ENCODE measurements around the gene GASK1A.

GASK1A gene

DNA sequence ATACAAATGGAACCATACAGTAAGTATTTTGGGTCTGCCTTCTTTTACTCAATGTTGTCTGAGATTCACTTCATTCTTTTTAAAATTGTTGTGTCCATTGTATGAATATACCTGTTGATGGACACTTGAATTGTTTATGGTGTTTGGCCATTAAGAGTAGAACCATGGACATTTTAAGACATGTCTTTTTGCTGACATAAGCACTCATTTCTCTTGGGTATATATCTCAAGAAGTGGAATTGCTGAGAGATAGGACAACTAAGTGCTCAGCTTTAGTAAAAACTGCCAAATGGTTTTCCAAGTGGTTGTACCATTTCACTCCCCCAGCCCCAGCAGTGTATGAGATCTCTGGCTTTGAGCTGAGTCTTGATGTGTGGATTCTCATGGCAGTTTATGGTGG lies 98.6 kb downstream of the GASK1A start:
- Histone ChIP-seq H4K20me1 (ENCODE audit: low read depth, low read length) (no peaks in the 10 kb centered on the region), H3K4me2 (ENCODE audit: low read depth, low read length, poor library complexity, severe bottlenecking) (no peak overlapping the region), H3K36me3 (ENCODE audit: low read length) (no peaks in the 10 kb centered on the region), H3K27me3 (ENCODE audit: low read length) (no peaks in the 10 kb centered on the region), H3K9ac (ENCODE audit: low read length) (no peak overlapping the region), H3K9me3 (ENCODE audit: insufficient read depth, low read length) (no peaks in the 10 kb centered on the region), H3K27ac (ENCODE audit: low read depth, low read length) (no peak overlapping the region), H3K79me2 (ENCODE audit: insufficient read depth, low read length) (no peaks in the 10 kb centered on the region), H3F3A (ENCODE audit: insufficient read depth) (no peaks in the 10 kb centered on the region), H2AFZ (ENCODE audit: low read depth, low read length, severe bottlenecking) (no peak overlapping the region), H3K9me2 (replicated peaks; ENCODE audit: insufficient read depth, low read length) (no peaks in the 10 kb centered on the region; the same call in 1 of the 2 replicates), H3K4me3 (ENCODE audit: insufficient read depth, low read length, poor library complexity, severe bottlenecking) (no peak overlapping the region)
- TF ChIP-seq EZH2phosphoT487 (conservative IDR thresholded peaks at IDR 0.05; ENCODE audit: low read length) = no peak
- TF ChIP-seq, protein P1, sequence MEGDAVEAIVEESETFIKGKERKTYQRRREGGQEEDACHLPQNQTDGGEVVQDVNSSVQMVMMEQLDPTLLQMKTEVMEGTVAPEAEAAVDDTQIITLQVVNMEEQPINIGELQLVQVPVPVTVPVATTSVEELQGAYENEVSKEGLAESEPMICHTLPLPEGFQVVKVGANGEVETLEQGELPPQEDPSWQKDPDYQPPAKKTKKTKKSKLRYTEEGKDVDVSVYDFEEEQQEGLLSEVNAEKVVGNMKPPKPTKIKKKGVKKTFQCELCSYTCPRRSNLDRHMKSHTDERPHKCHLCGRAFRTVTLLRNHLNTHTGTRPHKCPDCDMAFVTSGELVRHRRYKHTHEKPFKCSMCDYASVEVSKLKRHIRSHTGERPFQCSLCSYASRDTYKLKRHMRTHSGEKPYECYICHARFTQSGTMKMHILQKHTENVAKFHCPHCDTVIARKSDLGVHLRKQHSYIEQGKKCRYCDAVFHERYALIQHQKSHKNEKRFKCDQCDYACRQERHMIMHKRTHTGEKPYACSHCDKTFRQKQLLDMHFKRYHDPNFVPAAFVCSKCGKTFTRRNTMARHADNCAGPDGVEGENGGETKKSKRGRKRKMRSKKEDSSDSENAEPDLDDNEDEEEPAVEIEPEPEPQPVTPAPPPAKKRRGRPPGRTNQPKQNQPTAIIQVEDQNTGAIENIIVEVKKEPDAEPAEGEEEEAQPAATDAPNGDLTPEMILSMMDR (IDR thresholded peaks at IDR 0.05; ENCODE audit: insufficient read depth, low read length, poor library complexity, severe bottlenecking) = no peak

DNA sequence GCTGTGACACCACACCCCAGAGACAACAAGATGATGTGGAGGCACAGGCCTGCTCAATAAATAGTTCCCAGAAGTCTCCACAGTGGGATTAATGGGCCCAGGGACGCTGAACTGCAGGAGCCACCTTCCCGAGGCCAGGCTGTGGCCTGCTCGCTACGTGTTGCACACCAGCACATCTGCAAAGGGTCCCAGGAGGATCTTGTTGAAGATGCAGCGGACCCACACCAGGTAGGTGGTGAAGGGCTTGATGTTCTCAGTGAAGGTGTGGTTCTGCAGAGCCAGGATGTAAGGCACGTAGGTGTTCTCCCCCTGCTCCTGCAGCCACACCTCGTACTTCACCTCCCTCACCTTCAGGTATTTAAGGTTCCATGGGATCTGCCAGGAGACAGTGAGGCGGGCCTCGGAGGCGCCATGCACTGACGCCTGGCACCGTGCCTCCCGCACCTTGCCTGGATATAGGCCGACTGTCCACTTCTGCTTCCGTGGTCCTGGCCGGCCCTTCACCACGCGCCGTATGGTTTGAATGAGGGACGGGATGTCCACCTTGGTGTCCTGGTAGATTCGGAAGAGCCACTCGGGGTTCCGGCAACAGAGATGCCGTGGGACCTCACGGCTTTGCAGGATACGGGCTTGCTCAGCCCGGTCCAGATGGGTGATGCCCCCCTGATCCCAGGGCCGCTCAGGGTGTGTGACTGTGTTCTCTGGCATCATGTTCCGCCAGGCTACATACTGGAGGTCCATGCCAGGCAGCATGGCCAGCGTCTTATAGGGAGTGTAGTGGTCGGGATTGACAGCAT lies 100.6 kb downstream of the GASK1A start:
- Histone ChIP-seq H3K79me2 (ENCODE audit: insufficient read depth, low read length) (no peaks in the 10 kb centered on the region), H3K27me3 (ENCODE audit: low read length) (no peaks in the 10 kb centered on the region), H3F3A (ENCODE audit: insufficient read depth) (no peaks in the 10 kb centered on the region), H3K36me3 (ENCODE audit: low read length) (no peaks in the 10 kb centered on the region), H3K9me2 (replicated peaks; ENCODE audit: insufficient read depth, low read length) (no peaks in the 10 kb centered on the region; the same call in 1 of the 2 replicates), H3K4me3 (ENCODE audit: insufficient read depth, low read length, poor library complexity, severe bottlenecking) (no peak overlapping the region), H3K9ac (ENCODE audit: low read length) (no peak overlapping the region), H3K9me3 (ENCODE audit: insufficient read depth, low read length) (no peaks in the 10 kb centered on the region), H2AFZ (ENCODE audit: low read depth, low read length, severe bottlenecking) (no peak overlapping the region), H3K4me2 (ENCODE audit: low read depth, low read length, poor library complexity, severe bottlenecking) (no peak overlapping the region), H4K20me1 (ENCODE audit: low read depth, low read length) (no peaks in the 10 kb centered on the region), H3K27ac (ENCODE audit: low read depth, low read length) (no peak overlapping the region)
- TF ChIP-seq, protein P1 (IDR thresholded peaks at IDR 0.05; ENCODE audit: insufficient read depth, low read length, poor library complexity, severe bottlenecking) = no peak
- TF ChIP-seq EZH2phosphoT487 (conservative IDR thresholded peaks at IDR 0.05; ENCODE audit: low read length) = no peak

DNA sequence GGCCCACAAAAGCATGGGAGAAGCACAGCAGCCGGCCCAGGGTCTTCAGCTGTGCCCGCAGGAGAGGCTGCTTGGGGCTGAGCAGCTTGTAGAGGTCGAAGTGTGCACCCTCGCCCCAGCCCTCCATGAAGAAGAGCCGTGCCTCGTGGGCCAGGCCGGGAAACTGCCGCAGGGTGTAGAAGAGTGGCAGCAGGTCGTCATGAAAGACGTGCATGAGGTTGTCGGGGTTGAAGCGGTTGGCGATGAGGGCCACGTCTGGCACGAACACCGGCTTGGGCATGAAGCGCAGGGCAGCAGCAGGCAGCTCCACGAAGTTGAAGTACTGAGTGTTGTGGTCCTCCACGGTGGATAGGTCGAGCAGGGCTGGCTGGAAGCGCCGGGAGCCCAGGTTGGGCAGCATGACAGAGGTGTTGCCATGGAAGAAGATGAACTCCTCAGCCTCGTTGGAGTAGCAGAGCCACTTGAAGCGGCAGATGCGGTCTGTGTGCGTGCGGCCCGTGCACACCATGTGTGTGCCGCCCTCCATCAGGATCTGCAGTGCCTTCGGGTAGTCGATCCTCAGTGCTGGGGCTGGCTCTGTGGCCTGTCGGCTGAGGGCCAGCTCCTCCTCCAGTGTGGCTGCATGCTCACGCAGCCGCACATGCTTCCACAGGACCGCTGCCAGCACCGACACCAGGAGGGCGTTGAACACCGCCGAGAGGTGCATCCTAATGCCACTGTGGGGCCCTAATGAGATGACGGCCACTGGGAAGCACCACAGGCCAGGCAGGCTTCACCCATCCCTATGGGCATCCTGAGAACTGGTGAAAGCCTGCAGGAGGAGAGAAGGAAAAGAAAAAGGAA lies 101.8 kb downstream of the GASK1A start:
- no peak overlapping the region for H2AFZ ChIP-seq (ENCODE audit: low read depth, low read length, severe bottlenecking)
- no peak overlapping the region for H3K4me2 ChIP-seq (ENCODE audit: low read depth, low read length, poor library complexity, severe bottlenecking)
- no peaks in the 10 kb centered on the region for H3K79me2 ChIP-seq (ENCODE audit: insufficient read depth, low read length)
- H3K9ac ChIP-seq (ENCODE audit: low read length) = no peak overlapping the region
- H3K27ac ChIP-seq (ENCODE audit: low read depth, low read length) = no peak overlapping the region
- no peaks in the 10 kb centered on the region for H3K27me3 ChIP-seq (ENCODE audit: low read length)
- no peaks in the 10 kb centered on the region for H3K9me3 ChIP-seq (ENCODE audit: insufficient read depth, low read length)
- TF ChIP-seq EZH2phosphoT487 (conservative IDR thresholded peaks at IDR 0.05; ENCODE audit: low read length) = no peak
- TF ChIP-seq, protein P1 (IDR thresholded peaks at IDR 0.05; ENCODE audit: insufficient read depth, low read length, poor library complexity, severe bottlenecking) = no peak
- no peaks in the 10 kb centered on the region for H4K20me1 ChIP-seq (ENCODE audit: low read depth, low read length)
- no peaks in the 10 kb centered on the region for H3F3A ChIP-seq (ENCODE audit: insufficient read depth)
- no peak overlapping the region for H3K4me3 ChIP-seq (ENCODE audit: insufficient read depth, low read length, poor library complexity, severe bottlenecking)
- H3K9me2 ChIP-seq (replicated peaks; ENCODE audit: insufficient read depth, low read length) = no peaks in the 10 kb centered on the region; the same call in 1 of the 2 replicates
- no peaks in the 10 kb centered on the region for H3K36me3 ChIP-seq (ENCODE audit: low read length)

Measured in SU-DHL-6 (cell line).